ENCODE measurements around the gene SRMS.

The SRMS gene

GRCh38 chr20:63500151-63500901 lies 47.2 kb downstream of the SRMS start:
- Histone ChIP-seq H2BK12ac (ENCODE audit: low read length) (no peak overlapping the region), H3K18ac (ENCODE audit: low read length) (no peak overlapping the region), H3K4me3 (ENCODE audit: low read depth, low read length) (no peak overlapping the region), H3K4ac (ENCODE audit: low read depth, low read length) (no peak overlapping the region), H2BK5ac (ENCODE audit: low read depth, low read length, poor library complexity) (no peak overlapping the region), H3K36me3 (ENCODE audit: control insufficient read depth in 1 of 2, insufficient read depth in 2 of 2, low read length in 2 of 2) (peaks cover 0 to 2% of the 10 kb centered on the region in 2 experiments), H3K9me3 (ENCODE audit: insufficient read depth, low read depth, low read length) (peaks cover 9% of the 10 kb centered on the region), H3K23ac (ENCODE audit: low read length) (no peak overlapping the region), H3K27ac (ENCODE audit: low read depth, low read length) (no peak overlapping the region), H3K9ac (ENCODE audit: low read length) (no peak overlapping the region), H3K4me2 (ENCODE audit: low read length) (no peak overlapping the region), H3K14ac (ENCODE audit: low read length) (no peak overlapping the region), H3K79me1 (ENCODE audit: low read length) (no peaks in the 10 kb centered on the region), H2AK5ac (ENCODE audit: low read length) (no peak overlapping the region), H2BK120ac (ENCODE audit: insufficient read depth, low read length, poor library complexity) (no peak overlapping the region), H4K91ac (ENCODE audit: low read depth, low read length) (no peak overlapping the region), H3K79me2 (ENCODE audit: control insufficient read depth, insufficient read depth, low read length, poor library complexity) (no peaks in the 10 kb centered on the region), H3K27me3 (ENCODE audit: insufficient read depth, low read length) (no peaks in the 10 kb centered on the region), H4K8ac (ENCODE audit: low read depth, low read length) (no peak overlapping the region), H4K12ac (ENCODE audit: low read depth, low read length) (no peak overlapping the region), H3K4me1 (ENCODE audit: control insufficient read depth in 1 of 2, insufficient read depth in 2 of 2, low read length in 2 of 2) (peaks cover 8 to 9% of the 10 kb centered on the region in 2 experiments), H2AFZ (ENCODE audit: insufficient read depth, low read length, poor library complexity) (no peak overlapping the region)
- no CpG with 5 or more reads among the region's 24 CpGs for WGBS (ENCODE audit: extremely low coverage, insufficient coverage, insufficient read length)
- no peak for DNase-seq

- Histone ChIP-seq H3K79me1 (ENCODE audit: low read length) (no peaks in the 10 kb centered on the region), H2BK5ac (ENCODE audit: low read depth, low read length, poor library complexity) (no peak overlapping the region), H3K4ac (ENCODE audit: low read depth, low read length) (no peak overlapping the region), H3K4me1 (ENCODE audit: control insufficient read depth in 1 of 2, insufficient read depth in 2 of 2, low read length in 2 of 2) (peaks cover 8 to 9% of the 10 kb centered on the region in 2 experiments), H4K8ac (ENCODE audit: low read depth, low read length) (no peak overlapping the region), H3K4me2 (ENCODE audit: low read length) (peak overlapping the region; percentile 54), H2BK12ac (ENCODE audit: low read length) (no peak overlapping the region), H3K18ac (ENCODE audit: low read length) (no peak overlapping the region), H3K36me3 (ENCODE audit: control insufficient read depth in 1 of 2, insufficient read depth in 2 of 2, low read length in 2 of 2) (peaks cover 0 to 6% of the 10 kb centered on the region in 2 experiments), H4K12ac (ENCODE audit: low read depth, low read length) (no peak overlapping the region), H3K79me2 (ENCODE audit: control insufficient read depth, insufficient read depth, low read length, poor library complexity) (no peaks in the 10 kb centered on the region), H4K91ac (ENCODE audit: low read depth, low read length) (no peak overlapping the region), H3K9ac (ENCODE audit: low read length) (no peak overlapping the region), H3K9me3 (ENCODE audit: insufficient read depth, low read depth, low read length) (peaks cover 3% of the 10 kb centered on the region), H3K4me3 (ENCODE audit: low read depth, low read length) (peak overlapping the region; percentile 60), H3K27ac (ENCODE audit: low read depth, low read length) (no peak overlapping the region), H2AFZ (ENCODE audit: insufficient read depth, low read length, poor library complexity) (no peak overlapping the region), H3K27me3 (ENCODE audit: insufficient read depth, low read length) (no peaks in the 10 kb centered on the region), H3K14ac (ENCODE audit: low read length) (no peak overlapping the region), H3K23ac (ENCODE audit: low read length) (no peak overlapping the region), H2BK120ac (ENCODE audit: insufficient read depth, low read length, poor library complexity) (no peak overlapping the region), H2AK5ac (ENCODE audit: low read length) (no peak overlapping the region)
- DNase-seq, result no peak
- no CpG with 5 or more reads among the region's 48 CpGs for WGBS (ENCODE audit: extremely low coverage, insufficient coverage, insufficient read length)
Measured at GRCh38 chr20:63499338-63499969, 48.1 kb downstream of the SRMS start.

- Histone ChIP-seq H2AK5ac (ENCODE audit: low read length) (no peak within 1 kb of the TSS), H3K23ac (ENCODE audit: low read length) (no peak within 1 kb of the TSS), H3K9ac (ENCODE audit: low read length) (no peak within 1 kb of the TSS), H2BK12ac (ENCODE audit: low read length) (no peak within 1 kb of the TSS), H2AFZ (ENCODE audit: insufficient read depth, low read length, poor library complexity) (peak within 1 kb of the TSS; percentile 15), H3K14ac (ENCODE audit: low read length) (no peak within 1 kb of the TSS), H4K91ac (ENCODE audit: low read depth, low read length) (no peak within 1 kb of the TSS), H3K4ac (ENCODE audit: low read depth, low read length) (no peak within 1 kb of the TSS), H3K27me3 (ENCODE audit: insufficient read depth, low read length) (no peaks in the 10 kb centered on the region), H4K8ac (ENCODE audit: low read depth, low read length) (no peak within 1 kb of the TSS), H3K36me3 (ENCODE audit: control insufficient read depth in 1 of 2, insufficient read depth in 2 of 2, low read length in 2 of 2) (peaks cover 0 to 6% of the 10 kb centered on the region in 2 experiments), H3K9me3 (ENCODE audit: insufficient read depth, low read depth, low read length) (peaks cover 3% of the 10 kb centered on the region), H3K27ac (ENCODE audit: low read depth, low read length) (no peak within 1 kb of the TSS), H3K79me1 (ENCODE audit: low read length) (no peaks in the 10 kb centered on the region), H3K4me2 (ENCODE audit: low read length) (peak within 1 kb of the TSS; percentile 77), H2BK120ac (ENCODE audit: insufficient read depth, low read length, poor library complexity) (no peak within 1 kb of the TSS), H3K4me3 (ENCODE audit: low read depth, low read length) (peak within 1 kb of the TSS; percentile 60), H4K12ac (ENCODE audit: low read depth, low read length) (no peak within 1 kb of the TSS), H3K18ac (ENCODE audit: low read length) (no peak within 1 kb of the TSS), H3K79me2 (ENCODE audit: control insufficient read depth, insufficient read depth, low read length, poor library complexity) (no peaks in the 10 kb centered on the region), H2BK5ac (ENCODE audit: low read depth, low read length, poor library complexity) (no peak within 1 kb of the TSS), H3K4me1 (ENCODE audit: control insufficient read depth in 1 of 2, insufficient read depth in 2 of 2, low read length in 2 of 2) (peaks cover 8 to 9% of the 10 kb centered on the region in 2 experiments)
- peak in 1 of 2 donors; percentile 8 for DNase-seq
- WGBS (ENCODE audit: extremely low coverage, insufficient coverage, insufficient read length), result no CpG with 5 or more reads among the region's 58 CpGs
Measured at GRCh38 chr20:63498960-63499337, 48.6 kb downstream of the SRMS start, which contains the start of gene EEF1A2. EEF1A2 (minus strand) TSS chr20:63499083; CDS start chr20:63497763, 1,320 bp downstream.

GRCh38 chr20:63497946-63498935 lies 49.3 kb downstream of the SRMS start:
- Histone ChIP-seq H4K12ac (ENCODE audit: low read depth, low read length) (no peak overlapping the region), H3K4me2 (ENCODE audit: low read length) (peak overlapping the region; percentile 41), H3K18ac (ENCODE audit: low read length) (no peak overlapping the region), H3K79me1 (ENCODE audit: low read length) (no peaks in the 10 kb centered on the region), H2BK12ac (ENCODE audit: low read length) (no peak overlapping the region), H3K36me3 (ENCODE audit: control insufficient read depth in 1 of 2, insufficient read depth in 2 of 2, low read length in 2 of 2) (peaks cover 0 to 6% of the 10 kb centered on the region in 2 experiments), H3K4ac (ENCODE audit: low read depth, low read length) (no peak overlapping the region), H2AFZ (ENCODE audit: insufficient read depth, low read length, poor library complexity) (no peak overlapping the region), H3K4me3 (ENCODE audit: low read depth, low read length) (no peak overlapping the region), H3K14ac (ENCODE audit: low read length) (no peak overlapping the region), H4K91ac (ENCODE audit: low read depth, low read length) (no peak overlapping the region), H3K27ac (ENCODE audit: low read depth, low read length) (no peak overlapping the region), H4K8ac (ENCODE audit: low read depth, low read length) (no peak overlapping the region), H3K9me3 (ENCODE audit: insufficient read depth, low read depth, low read length) (peaks cover 2% of the 10 kb centered on the region), H2BK120ac (ENCODE audit: insufficient read depth, low read length, poor library complexity) (no peak overlapping the region), H2AK5ac (ENCODE audit: low read length) (no peak overlapping the region), H3K27me3 (ENCODE audit: insufficient read depth, low read length) (no peaks in the 10 kb centered on the region), H2BK5ac (ENCODE audit: low read depth, low read length, poor library complexity) (no peak overlapping the region), H3K4me1 (ENCODE audit: control insufficient read depth in 1 of 2, insufficient read depth in 2 of 2, low read length in 2 of 2) (peaks cover 8 to 9% of the 10 kb centered on the region in 2 experiments), H3K79me2 (ENCODE audit: control insufficient read depth, insufficient read depth, low read length, poor library complexity) (no peaks in the 10 kb centered on the region), H3K9ac (ENCODE audit: low read length) (no peak overlapping the region), H3K23ac (ENCODE audit: low read length) (no peak overlapping the region)
- DNase-seq, result peak; percentile 30 to 51
- WGBS (ENCODE audit: extremely low coverage, insufficient coverage, insufficient read length), result no CpG with 5 or more reads among the region's 60 CpGs
